HL-60/S4 treated with retinoic acid at 250 ng/mL for 4 days and 3 days (cell line): Measurements from ENCODE around the gene PIGN.

Source experiments
- in situ Hi-C: fragments of 300-500 bp; cut with MboI; formaldehyde crosslinking; loops from 2 replicates; pipeline ENCODE4 v1.7.0; 2022; ENCODE audit warnings: low sequenced_read_pairs

PIGN gene

GRCh38 chr18:62018034-62018758 lies 168.7 kb downstream of the PIGN start:
- in situ Hi-C loops: no loop called here

GRCh38 chr18:62017618-62018017 lies 169.2 kb downstream of the PIGN start:
- in situ Hi-C loops: no loop called here

GRCh38 chr18:62011416-62011815 lies 175.4 kb downstream of the PIGN start:
- in situ Hi-C loops: no loop called here

DNA sequence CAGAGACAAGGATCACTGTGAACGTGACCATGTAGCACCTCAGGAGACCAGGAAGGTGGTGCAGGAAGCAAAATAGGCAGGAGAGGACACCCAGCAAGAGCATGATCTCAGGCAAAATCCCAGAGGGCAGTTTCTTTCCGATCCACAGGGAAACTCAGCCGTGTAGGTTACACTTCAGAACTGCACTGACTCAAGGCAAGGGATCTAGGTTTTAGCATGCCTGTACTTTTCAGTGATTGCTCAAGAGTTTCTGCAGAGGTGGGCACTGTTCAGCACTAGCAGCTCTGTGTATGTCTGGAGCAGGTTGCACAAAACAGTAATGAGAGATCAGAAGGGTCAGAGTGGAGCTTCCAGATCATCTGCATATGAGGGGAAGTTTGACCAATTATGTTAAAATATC lies 177.3 kb downstream of the PIGN start:
- in situ Hi-C loops: no loop called here

DNA sequence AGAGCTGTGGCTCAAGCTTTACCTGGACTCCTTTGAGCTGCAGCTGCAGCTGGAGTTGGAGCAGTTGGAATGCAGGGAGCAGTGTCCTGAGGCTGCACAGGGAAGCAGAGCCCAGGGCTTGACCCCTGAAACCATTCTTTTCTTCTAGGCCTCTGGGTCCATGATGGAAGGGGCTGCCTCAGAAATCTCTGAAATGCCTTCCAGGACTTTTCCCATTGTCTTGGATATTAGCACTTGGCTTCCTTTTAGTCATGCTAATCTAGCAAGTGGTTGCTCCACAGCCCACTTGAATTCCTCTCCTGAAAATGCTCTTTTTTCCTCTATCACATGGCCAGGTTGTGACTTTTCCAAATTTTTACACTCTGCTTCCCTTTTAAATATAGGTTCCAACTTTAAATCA lies 185.5 kb downstream of the PIGN start:
- in situ Hi-C loops: no loop called here

DNA sequence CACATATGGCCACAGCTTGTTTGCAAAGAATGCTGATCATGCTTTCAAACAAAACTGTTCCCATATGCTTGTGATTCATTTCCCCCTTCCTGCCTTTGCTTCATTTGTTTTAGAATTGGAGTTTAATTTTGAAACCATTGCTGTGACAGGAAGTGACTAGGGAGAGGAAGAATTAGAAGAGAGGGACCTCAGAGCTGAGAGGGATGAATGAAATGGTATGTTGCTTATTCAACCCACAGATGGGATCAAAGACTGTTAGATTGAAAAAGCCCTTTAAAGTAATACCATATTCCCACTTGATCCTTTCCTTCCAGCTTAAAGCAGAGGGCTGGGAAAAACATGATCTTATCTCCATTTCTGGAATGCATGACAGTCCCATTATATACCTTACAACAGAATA lies 187.9 kb downstream of the PIGN start:
- in situ Hi-C loops: no loop called here

GRCh38 chr18:61998335-61998734 lies 188.5 kb downstream of the PIGN start:
- in situ Hi-C loops: no loop called here

GRCh38 chr18:61995618-61996017 lies 191.2 kb downstream of the PIGN start:
- in situ Hi-C loops: no loop called here

- in situ Hi-C loops: no loop called here
These were observed 193.0 kb downstream of the PIGN start for GRCh38 chr18:61993831-61994230.

GRCh38 chr18:61992923-61993322 lies 193.9 kb downstream of the PIGN start:
- in situ Hi-C loops: no loop called here

- in situ Hi-C loops: no loop called here
These were observed 194.6 kb downstream of the PIGN start for GRCh38 chr18:61992285-61992684.

DNA sequence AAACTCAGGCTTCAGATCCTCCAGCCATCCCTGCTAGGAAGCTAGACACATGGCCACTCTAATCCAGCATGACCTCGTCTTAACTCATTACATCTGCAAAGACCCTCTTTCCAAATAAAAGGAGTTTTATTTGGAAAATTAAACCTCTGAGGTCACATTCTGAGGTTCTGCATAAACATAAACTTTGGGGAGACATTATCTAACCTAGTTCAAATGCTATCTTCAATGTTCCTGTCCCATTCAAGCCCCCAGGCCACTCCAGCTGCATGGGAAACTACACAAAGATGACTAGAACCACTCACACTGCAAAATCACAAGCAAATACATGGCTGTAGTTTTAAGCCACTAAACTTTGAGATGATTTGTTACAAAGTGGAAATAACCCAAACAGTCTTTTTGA lies 195.0 kb downstream of the PIGN start:
- in situ Hi-C loops: no loop called here

DNA sequence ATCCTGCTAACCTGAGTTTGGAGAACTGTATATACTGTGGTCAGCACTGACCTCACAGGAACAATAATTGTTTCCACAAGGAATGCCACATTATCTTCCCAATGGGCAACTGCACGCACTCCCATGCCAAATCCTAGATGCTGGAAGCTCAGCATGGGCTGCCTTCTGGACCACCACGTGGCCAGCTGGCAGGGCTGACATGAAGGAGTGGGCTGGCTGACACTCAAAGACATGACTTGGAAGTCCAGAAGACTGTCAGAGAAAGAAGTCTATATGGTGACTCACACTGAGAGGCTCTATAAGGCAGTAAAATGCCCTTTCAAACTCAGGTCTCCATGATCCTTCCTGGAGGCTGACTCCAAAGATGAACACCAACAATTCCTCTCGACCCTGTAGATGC lies 195.7 kb downstream of the PIGN start:
- in situ Hi-C loops: no loop called here
